HG03469 (cell line): ENCODE results near the gene STYK1.

Experiments
- ATAC-seq: cut with Tn5 transposase; IDR thresholded peaks from one replicate; pipeline ENCODE4 v1.9.1; 2021; ENCODE audit warnings: mild to moderate bottlenecking, moderate library complexity, moderate number of reproducible peaks; ENCODE audit not compliant: unreplicated experiment

The STYK1 gene

GRCh38 chr12:10673659-10674384, at the start of gene STYK1:
Gene STYK1 (minus strand): TSS chr12:10674052. CDS start chr12:10634618, 39,434 bp downstream.
- no peak for ATAC-seq

GRCh38 chr12:10722905-10723746, 49.3 kb upstream of the STYK1 start, which contains the start of gene YBX3:
Gene YBX3 (minus strand): TSS chr12:10723323. CDS start chr12:10723111, 212 bp downstream.
- ATAC-seq = no peak

GRCh38 chr12:10722502-10722904, 48.7 kb upstream of the STYK1 start:
- ATAC-seq = no peak

- ATAC-seq = no peak
Observed at GRCh38 chr12:10721651-10722501, 48.0 kb upstream of the STYK1 start.

- no peak for ATAC-seq
Observed at GRCh38 chr12:10720974-10721650, 47.3 kb upstream of the STYK1 start.

- no peak for ATAC-seq
Observed at GRCh38 chr12:10719482-10719881, 45.6 kb upstream of the STYK1 start.

- no peak for ATAC-seq
Observed at GRCh38 chr12:10718279-10718821, 44.5 kb upstream of the STYK1 start.

GRCh38 chr12:10717410-10717809, 43.6 kb upstream of the STYK1 start:
- ATAC-seq = no peak

GRCh38 chr12:10716704-10717315, 43.0 kb upstream of the STYK1 start:
- no peak for ATAC-seq

- ATAC-seq = no peak
Observed at GRCh38 chr12:10716277-10716676, 42.4 kb upstream of the STYK1 start.

GRCh38 chr12:10715491-10715890, 41.6 kb upstream of the STYK1 start:
- no peak for ATAC-seq

GRCh38 chr12:10709808-10710207, 36.0 kb upstream of the STYK1 start:
- ATAC-seq = no peak

GRCh38 chr12:10708862-10709261, 35.0 kb upstream of the STYK1 start:
- no peak for ATAC-seq

- ATAC-seq = no peak
Observed at GRCh38 chr12:10705655-10706054, 31.8 kb upstream of the STYK1 start.

- ATAC-seq = no peak
Observed at GRCh38 chr12:10701843-10702242, 28.0 kb upstream of the STYK1 start.

- no peak for ATAC-seq
Observed at GRCh38 chr12:10701131-10701681, 27.4 kb upstream of the STYK1 start.

GRCh38 chr12:10700581-10700980, 26.7 kb upstream of the STYK1 start:
- ATAC-seq = no peak

GRCh38 chr12:10697862-10698261, 24.0 kb upstream of the STYK1 start:
- no peak for ATAC-seq

GRCh38 chr12:10697156-10697555, 23.3 kb upstream of the STYK1 start:
- no peak for ATAC-seq
